ENCODE results near the gene LCT.

LCT gene

GRCh38 chr2:135802350-135802749 is 34.6 kb downstream of the LCT start:
- TF ChIP-seq, protein P1, sequence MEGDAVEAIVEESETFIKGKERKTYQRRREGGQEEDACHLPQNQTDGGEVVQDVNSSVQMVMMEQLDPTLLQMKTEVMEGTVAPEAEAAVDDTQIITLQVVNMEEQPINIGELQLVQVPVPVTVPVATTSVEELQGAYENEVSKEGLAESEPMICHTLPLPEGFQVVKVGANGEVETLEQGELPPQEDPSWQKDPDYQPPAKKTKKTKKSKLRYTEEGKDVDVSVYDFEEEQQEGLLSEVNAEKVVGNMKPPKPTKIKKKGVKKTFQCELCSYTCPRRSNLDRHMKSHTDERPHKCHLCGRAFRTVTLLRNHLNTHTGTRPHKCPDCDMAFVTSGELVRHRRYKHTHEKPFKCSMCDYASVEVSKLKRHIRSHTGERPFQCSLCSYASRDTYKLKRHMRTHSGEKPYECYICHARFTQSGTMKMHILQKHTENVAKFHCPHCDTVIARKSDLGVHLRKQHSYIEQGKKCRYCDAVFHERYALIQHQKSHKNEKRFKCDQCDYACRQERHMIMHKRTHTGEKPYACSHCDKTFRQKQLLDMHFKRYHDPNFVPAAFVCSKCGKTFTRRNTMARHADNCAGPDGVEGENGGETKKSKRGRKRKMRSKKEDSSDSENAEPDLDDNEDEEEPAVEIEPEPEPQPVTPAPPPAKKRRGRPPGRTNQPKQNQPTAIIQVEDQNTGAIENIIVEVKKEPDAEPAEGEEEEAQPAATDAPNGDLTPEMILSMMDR (IDR thresholded peaks at IDR 0.05; ENCODE audit: extremely low read depth, insufficient read depth, missing control alignments) = no peak
- in situ Hi-C loops (cut with MboI; ENCODE audit: low pct_unique_long_range_greater_than_20kb, low sequenced_read_pairs, unreplicated experiment) = no loop called here
- DNase-seq (ENCODE audit: low spot score) = no peak

DNA sequence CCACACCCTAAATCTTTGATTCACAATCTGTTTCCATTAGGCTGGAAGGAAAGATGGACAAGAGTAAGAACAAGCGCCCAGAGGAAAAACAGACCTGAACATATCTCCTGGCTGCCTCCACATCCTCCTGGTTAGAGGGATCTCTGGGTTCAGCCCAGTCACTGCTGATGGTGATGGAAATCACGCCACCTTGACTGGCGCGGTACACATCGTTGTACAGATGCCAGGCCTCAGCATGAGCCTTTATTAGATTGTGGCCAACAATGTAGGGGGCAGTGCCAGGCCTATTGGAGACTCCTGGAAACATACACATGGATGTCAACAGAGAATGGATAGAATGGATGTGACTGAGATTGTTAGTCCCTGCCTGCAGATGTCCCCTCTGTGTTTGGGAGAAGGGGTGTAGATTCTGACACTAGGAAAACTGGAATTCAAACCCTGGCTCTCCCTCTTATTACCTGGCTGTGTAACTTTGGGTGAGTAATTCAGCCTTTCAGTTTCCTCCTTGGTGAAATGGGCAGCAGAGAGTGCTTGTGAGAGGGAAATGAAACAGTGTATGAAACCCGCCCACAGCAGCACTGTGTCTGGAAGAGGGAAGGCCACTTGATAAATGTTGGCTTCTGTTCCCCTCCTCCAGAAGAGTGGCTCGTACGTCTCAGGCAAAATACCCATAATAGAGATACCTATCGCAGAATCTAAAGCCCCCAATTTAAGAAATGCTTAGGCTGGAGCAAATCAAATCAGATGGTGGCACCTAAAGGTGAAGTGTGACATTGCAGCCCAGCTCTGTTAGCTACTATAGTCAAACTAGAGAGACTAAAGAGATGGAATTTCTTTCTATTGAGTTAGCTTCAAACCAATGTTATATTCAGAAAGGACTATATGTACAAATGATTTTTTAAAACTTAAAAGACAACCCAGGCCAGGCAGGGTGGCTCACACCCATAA is 36.2 kb downstream of the LCT start:
- TF ChIP-seq, protein P1 (IDR thresholded peaks at IDR 0.05; ENCODE audit: extremely low read depth, insufficient read depth, missing control alignments) = no peak
- in situ Hi-C loops (cut with MboI; ENCODE audit: low pct_unique_long_range_greater_than_20kb, low sequenced_read_pairs, unreplicated experiment) = no loop called here
- DNase-seq (ENCODE audit: low spot score) = no peak

- no peak for DNase-seq (ENCODE audit: low spot score)
- TF ChIP-seq, protein P1 (IDR thresholded peaks at IDR 0.05; ENCODE audit: extremely low read depth, insufficient read depth, missing control alignments) = no peak
- in situ Hi-C loops (cut with MboI; ENCODE audit: low pct_unique_long_range_greater_than_20kb, low sequenced_read_pairs, unreplicated experiment) = no loop called here
Measured at GRCh38 chr2:135799738-135800137, 37.2 kb downstream of the LCT start.

DNA sequence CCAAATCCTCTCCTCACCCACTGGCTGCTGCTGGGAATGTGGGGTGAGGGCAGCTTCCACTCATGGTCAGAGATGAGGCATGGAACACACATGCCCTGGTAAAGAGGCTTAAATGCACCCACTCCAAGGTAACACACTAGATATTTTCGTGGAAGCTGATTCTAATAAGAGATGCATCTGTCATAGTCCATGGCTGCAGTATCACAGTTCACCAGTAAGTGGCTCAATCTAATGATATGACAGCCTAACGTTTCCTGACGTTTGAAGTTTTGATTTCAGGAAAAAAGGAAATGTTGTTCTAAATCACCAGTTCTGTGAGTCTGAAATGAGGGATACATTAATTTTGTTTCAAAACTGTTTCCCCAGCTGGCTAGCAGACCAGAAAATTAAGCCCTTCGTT is 38.2 kb downstream of the LCT start:
- in situ Hi-C loops (cut with MboI; ENCODE audit: low pct_unique_long_range_greater_than_20kb, low sequenced_read_pairs, unreplicated experiment) = no loop called here
- no peak for DNase-seq (ENCODE audit: low spot score)
- TF ChIP-seq, protein P1 (IDR thresholded peaks at IDR 0.05; ENCODE audit: extremely low read depth, insufficient read depth, missing control alignments) = peak; percentile 38

DNA sequence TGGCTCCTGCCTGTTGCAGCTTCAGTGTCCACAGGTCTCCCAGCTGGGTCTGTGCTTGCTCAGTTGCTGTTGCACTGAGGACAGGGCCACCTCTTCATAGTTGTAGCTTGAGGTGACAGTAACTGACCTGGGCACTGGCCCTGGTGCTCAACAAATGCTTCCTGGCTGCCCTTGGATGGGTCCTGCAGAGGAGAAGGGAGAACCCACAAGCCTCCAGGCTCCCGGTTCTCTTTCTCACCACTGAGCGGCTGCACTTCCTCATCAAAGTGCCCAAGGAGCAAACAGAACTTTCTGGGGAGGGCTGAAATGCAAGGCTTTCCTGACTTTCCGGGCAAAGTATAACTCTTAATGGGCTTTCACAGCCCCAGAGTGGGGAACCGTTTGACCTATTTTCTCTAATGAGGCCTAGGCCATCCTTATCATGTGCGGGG is 38.7 kb downstream of the LCT start:
- no peak for DNase-seq (ENCODE audit: low spot score)
- in situ Hi-C loops (cut with MboI; ENCODE audit: low pct_unique_long_range_greater_than_20kb, low sequenced_read_pairs, unreplicated experiment) = no loop called here
- TF ChIP-seq, protein P1 (IDR thresholded peaks at IDR 0.05; ENCODE audit: extremely low read depth, insufficient read depth, missing control alignments) = no peak

DNA sequence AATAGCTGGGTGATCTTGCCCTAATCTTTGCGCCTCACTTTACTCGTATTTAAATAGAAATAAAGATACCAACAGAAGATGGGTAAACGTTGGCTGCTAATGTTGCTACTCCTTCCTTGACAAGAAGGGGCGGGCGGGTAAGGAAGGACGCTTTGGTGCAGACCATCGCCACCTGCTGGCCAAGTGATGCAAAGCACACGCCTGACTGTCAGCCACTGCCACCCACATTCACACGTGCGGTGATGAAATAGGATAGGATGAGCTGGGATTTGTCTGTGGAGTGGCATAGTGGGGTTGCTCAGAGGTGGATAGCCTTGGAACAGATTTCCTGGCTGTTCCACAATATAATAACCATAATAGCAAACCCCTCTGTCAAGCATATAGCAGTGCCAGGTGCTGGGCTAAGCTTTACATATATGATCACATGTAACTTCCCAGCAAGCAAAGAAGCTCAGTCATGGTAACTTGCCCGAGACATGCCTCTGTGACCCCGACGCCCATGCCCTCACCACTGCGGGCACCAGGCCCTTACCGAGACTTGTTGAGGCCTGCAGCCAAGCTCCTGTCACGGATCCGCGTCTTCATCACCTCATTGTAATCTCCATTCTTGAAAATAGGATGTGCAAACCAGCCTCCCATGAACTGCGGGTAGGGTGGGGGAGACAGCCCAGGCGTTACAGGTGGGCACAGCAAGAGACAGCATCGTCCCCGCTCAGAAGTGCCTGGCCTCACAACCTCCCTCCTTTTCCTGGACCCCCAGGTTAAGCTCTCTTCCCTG is 39.3 kb downstream of the LCT start:
- in situ Hi-C loops (cut with MboI; ENCODE audit: low pct_unique_long_range_greater_than_20kb, low sequenced_read_pairs, unreplicated experiment) = no loop called here
- DNase-seq (ENCODE audit: low spot score) = peak; percentile 83
- TF ChIP-seq, protein P1 (IDR thresholded peaks at IDR 0.05; ENCODE audit: extremely low read depth, insufficient read depth, missing control alignments) = peak; percentile 94

All from GM13977 (cell line).